Measurements from ENCODE around the gene MX1.
"Not testable (repeated sequence)": the region's sequence is repeated elsewhere in the genome, so short reads cannot be mapped to it uniquely, and the experiment has no call there.

MX1 gene

GRCh38 chr21:41410767-41411448 is 15.1 kb upstream of the MX1 start:
- H3K27me3 ChIP-seq (ENCODE audit: control insufficient read depth, insufficient read depth, low read length) = no peaks in the 10 kb centered on the region
- no peaks in the 10 kb centered on the region for H3K36me3 ChIP-seq (ENCODE audit: control insufficient read depth, insufficient read depth, low read length)
- no peak overlapping the region for H3K4me3 ChIP-seq (ENCODE audit: low read length)
- no peak overlapping the region for H3K9ac ChIP-seq (ENCODE audit: low read length)
- no peaks in the 10 kb centered on the region for H3K4me1 ChIP-seq (ENCODE audit: control insufficient read depth, insufficient read depth, low read length)
- H3K27ac ChIP-seq (ENCODE audit: low read depth, low read length) = no peak overlapping the region

DNA sequence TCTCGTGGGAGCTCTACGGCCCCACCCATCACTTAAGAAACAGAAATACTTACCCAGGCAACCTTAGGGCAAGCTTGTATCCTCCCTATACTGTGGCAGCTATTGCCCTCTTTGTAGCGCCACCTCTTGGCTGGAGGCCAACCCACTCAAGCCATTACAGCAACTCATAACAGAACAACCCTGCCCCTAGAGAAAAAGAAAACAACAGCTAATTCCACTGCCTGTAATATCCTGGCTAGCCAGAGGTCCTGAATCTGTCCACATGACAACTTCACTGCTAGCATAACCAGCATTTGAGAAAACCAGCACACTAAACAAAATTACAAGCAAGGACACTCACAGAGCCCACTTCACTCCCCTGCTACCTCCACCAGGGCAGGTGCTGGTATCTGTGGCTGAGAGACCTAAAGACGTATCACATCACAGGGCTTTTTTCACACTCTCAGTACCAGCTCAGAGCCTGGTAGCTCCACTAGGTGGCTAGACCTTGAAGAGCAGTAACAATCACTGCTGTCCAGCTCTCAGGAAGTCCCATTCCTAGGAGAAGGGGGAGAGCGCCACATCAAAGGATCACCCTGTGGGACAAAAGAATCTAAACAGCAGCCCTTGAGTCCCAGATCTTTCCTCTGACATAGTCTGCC is 14.5 kb upstream of the MX1 start:
- Histone ChIP-seq H3K36me3 (ENCODE audit: control insufficient read depth, insufficient read depth, low read length) (no peaks in the 10 kb centered on the region), H3K27me3 (ENCODE audit: control insufficient read depth, insufficient read depth, low read length) (no peaks in the 10 kb centered on the region), H3K27ac (ENCODE audit: low read depth, low read length) (no peak overlapping the region), H3K4me1 (ENCODE audit: control insufficient read depth, insufficient read depth, low read length) (no peaks in the 10 kb centered on the region), H3K9ac (ENCODE audit: low read length) (no peak overlapping the region), H3K4me3 (ENCODE audit: low read length) (no peak overlapping the region)

- H3K27me3 ChIP-seq (ENCODE audit: control insufficient read depth, insufficient read depth, low read length); H3K27ac ChIP-seq (ENCODE audit: low read depth, low read length); H3K9ac ChIP-seq (ENCODE audit: low read length); H3K4me3 ChIP-seq (ENCODE audit: low read length); H3K36me3 ChIP-seq (ENCODE audit: control insufficient read depth, insufficient read depth, low read length); H3K4me1 ChIP-seq (ENCODE audit: control insufficient read depth, insufficient read depth, low read length): not testable (repeated sequence)
Observed at GRCh38 chr21:41417505-41417904, 8.5 kb upstream of the MX1 start.

DNA sequence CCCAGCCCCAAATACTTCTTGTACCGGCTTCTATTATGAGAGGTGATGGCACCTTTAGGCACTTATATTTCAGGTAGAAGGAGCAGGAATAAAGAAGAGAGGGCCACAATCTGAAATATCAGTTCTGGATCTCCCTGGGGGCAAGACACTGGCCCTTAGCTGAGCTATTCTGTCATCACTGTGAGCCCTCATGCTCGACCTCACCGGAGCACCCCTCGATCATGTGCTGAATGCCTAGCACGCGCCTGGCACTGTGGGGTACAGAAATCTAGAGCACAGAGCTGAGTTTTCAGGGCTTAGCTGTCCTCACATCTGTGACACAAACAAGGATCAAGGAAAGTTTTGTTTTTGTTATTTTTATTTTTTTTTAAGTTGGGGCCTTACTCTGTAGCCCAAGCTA is 7.6 kb upstream of the MX1 start:
- H3K27me3 ChIP-seq (ENCODE audit: control insufficient read depth, insufficient read depth, low read length) = no peaks in the 10 kb centered on the region

DNA sequence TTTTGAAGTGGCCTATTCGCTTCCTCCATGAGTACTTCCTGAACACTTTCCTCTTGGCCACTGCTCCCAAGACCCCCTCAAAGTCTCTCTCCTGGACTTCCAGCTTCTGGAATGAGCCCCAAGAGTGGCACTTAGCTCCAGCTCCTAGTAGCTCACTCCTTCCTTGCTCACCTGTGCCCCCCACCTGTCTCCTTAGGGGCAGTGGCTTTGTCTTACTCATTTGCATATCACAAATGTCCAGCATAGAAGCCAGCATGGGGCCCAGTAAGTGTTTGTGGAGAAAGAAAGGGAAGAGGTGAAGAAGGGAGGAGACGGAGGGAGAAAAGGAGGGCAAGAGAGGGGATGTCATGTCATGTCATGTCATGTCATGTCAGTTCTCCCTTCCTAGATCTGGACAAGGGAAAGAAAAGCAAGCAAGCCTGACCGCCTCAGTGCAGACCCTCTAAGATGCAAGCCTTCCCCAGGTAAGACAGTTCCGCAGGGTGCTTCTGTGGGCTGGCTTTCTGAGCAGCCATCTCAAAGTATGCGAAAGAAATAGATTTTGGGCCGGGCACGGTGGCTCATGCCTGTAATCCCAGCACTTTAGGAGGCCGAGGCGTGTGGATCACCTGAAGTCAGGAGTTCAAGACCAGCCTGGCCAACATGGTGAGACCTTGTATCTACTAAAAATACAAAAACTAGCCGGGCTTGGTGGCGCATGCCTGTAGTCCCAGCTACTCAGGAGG is 6.9 kb upstream of the MX1 start:
- Histone ChIP-seq H3K4me1 (ENCODE audit: control insufficient read depth, insufficient read depth, low read length) (no peaks in the 10 kb centered on the region), H3K27ac (ENCODE audit: low read depth, low read length) (no peak overlapping the region), H3K36me3 (ENCODE audit: control insufficient read depth, insufficient read depth, low read length) (no peaks in the 10 kb centered on the region), H3K9ac (ENCODE audit: low read length) (no peak overlapping the region), H3K4me3 (ENCODE audit: low read length) (no peak overlapping the region), H3K27me3 (ENCODE audit: control insufficient read depth, insufficient read depth, low read length) (no peaks in the 10 kb centered on the region)

More for the DNA sequence above, 7.6 kb upstream of the MX1 start:
- H3K36me3 ChIP-seq (ENCODE audit: control insufficient read depth, insufficient read depth, low read length) = no peaks in the 10 kb centered on the region
- H3K27ac ChIP-seq (ENCODE audit: low read depth, low read length) = no peak overlapping the region
- no peak overlapping the region for H3K9ac ChIP-seq (ENCODE audit: low read length)
- no peak overlapping the region for H3K4me3 ChIP-seq (ENCODE audit: low read length)
- no peaks in the 10 kb centered on the region for H3K4me1 ChIP-seq (ENCODE audit: control insufficient read depth, insufficient read depth, low read length)

- H3K27ac ChIP-seq (ENCODE audit: low read depth, low read length) = peak overlapping the region; percentile 80
- H3K36me3 ChIP-seq (ENCODE audit: control insufficient read depth, insufficient read depth, low read length) = no peaks in the 10 kb centered on the region
- peak overlapping the region; percentile 74 for H3K4me3 ChIP-seq (ENCODE audit: low read length)
- no peaks in the 10 kb centered on the region for H3K27me3 ChIP-seq (ENCODE audit: control insufficient read depth, insufficient read depth, low read length)
- H3K4me1 ChIP-seq (ENCODE audit: control insufficient read depth, insufficient read depth, low read length) = no peaks in the 10 kb centered on the region
- peak overlapping the region; percentile 65 for H3K9ac ChIP-seq (ENCODE audit: low read length)
Observed at GRCh38 chr21:41419921-41420862, 5.8 kb upstream of the MX1 start.

DNA sequence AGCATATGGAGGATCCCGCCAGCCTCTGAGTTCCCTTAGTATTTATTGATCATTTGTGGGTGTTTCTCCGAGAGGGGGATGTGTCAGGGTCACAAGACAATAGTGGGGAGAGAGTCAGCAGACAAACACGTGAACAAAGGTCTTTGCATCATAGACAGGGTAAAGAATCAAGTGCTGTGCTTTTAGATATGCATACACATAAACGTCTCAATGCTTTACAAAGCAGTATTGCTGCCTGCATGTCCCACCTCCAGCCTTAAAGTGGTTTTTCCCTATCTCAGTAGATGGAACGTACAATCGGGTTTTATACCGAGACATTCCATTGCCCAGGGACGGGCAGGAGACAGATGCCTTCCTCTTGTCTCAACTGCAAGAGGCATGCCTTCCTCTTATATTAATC is 5.0 kb upstream of the MX1 start:
- not testable (repeated sequence) for H3K27me3 ChIP-seq (ENCODE audit: control insufficient read depth, insufficient read depth, low read length); H3K4me1 ChIP-seq (ENCODE audit: control insufficient read depth, insufficient read depth, low read length); H3K9ac ChIP-seq (ENCODE audit: low read length); H3K27ac ChIP-seq (ENCODE audit: low read depth, low read length); H3K36me3 ChIP-seq (ENCODE audit: control insufficient read depth, insufficient read depth, low read length)
- H3K4me3 ChIP-seq (ENCODE audit: low read length) = peak overlapping the region; percentile 74

GRCh38 chr21:41422546-41423304 is 3.3 kb upstream of the MX1 start:
- Histone ChIP-seq H3K27ac (ENCODE audit: low read depth, low read length) (no peak overlapping the region), H3K4me1 (ENCODE audit: control insufficient read depth, insufficient read depth, low read length) (no peaks in the 10 kb centered on the region), H3K27me3 (ENCODE audit: control insufficient read depth, insufficient read depth, low read length) (no peaks in the 10 kb centered on the region), H3K9ac (ENCODE audit: low read length) (no peak overlapping the region), H3K4me3 (ENCODE audit: low read length) (no peak overlapping the region), H3K36me3 (ENCODE audit: control insufficient read depth, insufficient read depth, low read length) (no peaks in the 10 kb centered on the region)

DNA sequence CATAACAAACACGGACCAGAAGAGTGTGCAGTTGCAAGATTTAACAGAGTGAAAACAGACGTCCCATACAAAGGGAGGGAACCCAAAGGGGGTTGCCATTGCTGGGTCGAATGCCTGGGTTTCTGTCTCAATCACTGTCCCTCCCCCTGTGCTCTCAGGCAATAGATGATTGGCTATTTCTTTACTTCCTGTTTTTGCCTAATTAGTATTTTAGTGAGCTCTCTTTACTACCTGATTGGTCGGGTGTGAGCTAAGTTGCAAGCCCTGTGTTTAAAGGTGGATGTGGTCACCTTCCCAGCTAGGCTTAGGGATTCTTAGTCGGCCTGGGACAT is 2.8 kb upstream of the MX1 start:
- H3K4me3 ChIP-seq (ENCODE audit: low read length); H3K4me1 ChIP-seq (ENCODE audit: control insufficient read depth, insufficient read depth, low read length); H3K27ac ChIP-seq (ENCODE audit: low read depth, low read length); H3K36me3 ChIP-seq (ENCODE audit: control insufficient read depth, insufficient read depth, low read length); H3K27me3 ChIP-seq (ENCODE audit: control insufficient read depth, insufficient read depth, low read length); H3K9ac ChIP-seq (ENCODE audit: low read length): not testable (repeated sequence)

GRCh38 chr21:41425588-41425953 is 468 bp upstream of the MX1 start:
- Histone ChIP-seq H3K27ac (ENCODE audit: low read depth, low read length) (peak overlapping the region; percentile 16), H3K4me1 (ENCODE audit: control insufficient read depth, insufficient read depth, low read length) (no peaks in the 10 kb centered on the region), H3K9ac (ENCODE audit: low read length) (peak overlapping the region; percentile 43), H3K27me3 (ENCODE audit: control insufficient read depth, insufficient read depth, low read length) (no peaks in the 10 kb centered on the region), H3K36me3 (ENCODE audit: control insufficient read depth, insufficient read depth, low read length) (no peaks in the 10 kb centered on the region), H3K4me3 (ENCODE audit: low read length) (peak overlapping the region; percentile 70)

DNA sequence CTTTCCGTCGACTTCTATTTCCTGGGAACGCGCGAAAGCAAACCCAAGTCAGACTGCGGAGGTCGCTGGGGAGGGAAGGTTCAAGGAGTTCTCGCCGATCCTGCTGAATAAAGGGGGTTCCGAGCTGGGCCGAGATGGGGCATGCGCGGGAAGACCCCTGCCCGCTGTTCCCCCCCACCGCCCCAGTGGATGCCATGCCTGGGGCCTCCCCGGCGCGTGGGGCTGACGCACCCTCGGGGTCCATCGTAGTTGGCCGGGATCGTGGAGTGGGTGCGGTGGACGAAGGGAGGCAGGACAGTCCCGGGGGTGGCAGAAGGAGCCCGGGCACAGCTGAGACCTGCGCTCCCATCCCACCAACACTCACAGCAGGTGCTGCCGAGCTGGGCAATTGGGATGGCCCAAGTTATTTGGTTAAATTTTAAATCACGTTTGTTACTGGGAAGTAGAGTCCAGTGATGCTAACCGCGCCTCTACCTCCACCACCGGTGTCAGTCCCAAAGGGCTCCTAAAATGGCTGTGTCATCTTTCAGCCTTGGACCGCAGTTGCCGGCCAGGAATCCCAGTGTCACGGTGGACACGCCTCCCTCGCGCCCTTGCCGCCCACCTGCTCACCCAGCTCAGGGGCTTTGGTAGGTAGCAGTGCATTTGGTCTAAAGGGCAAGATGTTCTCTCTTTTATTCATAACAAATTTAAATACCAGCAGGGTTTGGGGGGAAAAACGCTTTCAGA is 801 bp downstream of the MX1 start:
- peak overlapping the region; percentile 70 for H3K4me3 ChIP-seq (ENCODE audit: low read length)
- H3K27me3 ChIP-seq (ENCODE audit: control insufficient read depth, insufficient read depth, low read length) = no peaks in the 10 kb centered on the region
- no peaks in the 10 kb centered on the region for H3K4me1 ChIP-seq (ENCODE audit: control insufficient read depth, insufficient read depth, low read length)
- H3K9ac ChIP-seq (ENCODE audit: low read length) = no peak overlapping the region
- H3K27ac ChIP-seq (ENCODE audit: low read depth, low read length) = no peak overlapping the region
- peaks cover 1% of the 10 kb centered on the region for H3K36me3 ChIP-seq (ENCODE audit: control insufficient read depth, insufficient read depth, low read length)

Data from rectal smooth muscle tissue (tissue), 1 donor.